ENCODE results near the gene MCM7. TPM values are rescaled to one million over a fixed set of nuclear protein-coding genes. Genes with fewer than 3 reads are reported as not detected.

Gene MCM7
- total and polyA plus RNA-seq, 2 of the 13 experiments (the other 11 are each of a cell fraction or from before 2014, with no cell fraction given) = 84.5 to 214 TPM

GRCh38 chr7:100148559-100149328, 47.5 kb upstream of the MCM7 start, which contains the start of gene LAMTOR4 (continued):
- TF ChIP-seq ZNF660 (CRISPR knock-in tag; IDR thresholded peaks at IDR 0.05; ENCODE audit: borderline replicate concordance, low read depth) (no peak), IRX3 (CRISPR knock-in tag; IDR thresholded peaks at IDR 0.05; ENCODE audit: borderline replicate concordance, low read depth) (no peak), ZNF598 (CRISPR knock-in tag; IDR thresholded peaks at IDR 0.05; ENCODE audit: borderline replicate concordance) (peak; percentile 16; the same call in 1 of the 2 replicates), KLF12 (CRISPR knock-in tag; IDR thresholded peaks at IDR 0.05; ENCODE audit: borderline replicate concordance) (no peak), YEATS4 (CRISPR knock-in tag; IDR thresholded peaks at IDR 0.05; ENCODE audit: borderline replicate concordance) (peak; percentile 7; the same call in 1 of the 2 replicates), YY1 (IDR thresholded peaks at IDR 0.05; ENCODE audit: insufficient read depth, insufficient replicate concordance, low read depth, low read length) (peak; percentile 5), RBAK (CRISPR knock-in tag; IDR thresholded peaks at IDR 0.05) (no peak), GLMP (CRISPR knock-in tag; IDR thresholded peaks at IDR 0.05; ENCODE audit: borderline replicate concordance) (no peak), ZNF335 (CRISPR knock-in tag; IDR thresholded peaks at IDR 0.05) (peak; percentile 82; the same call in 1 of the 2 replicates), USF2 (IDR thresholded peaks at IDR 0.05; ENCODE audit: low read depth, low read length) (peak; percentile 89), USF2 (CRISPR knock-in tag; IDR thresholded peaks at IDR 0.05; ENCODE audit: borderline replicate concordance) (peak; percentile 93), ARNT2 (CRISPR knock-in tag; IDR thresholded peaks at IDR 0.05; ENCODE audit: low read depth) (no peak), NPAS2 (CRISPR knock-in tag; IDR thresholded peaks at IDR 0.05; ENCODE audit: borderline replicate concordance) (no peak), ZMAT3 (CRISPR knock-in tag; conservative IDR thresholded peaks at IDR 0.05) (0 out of 2 replicates have a peak, but pooled peaks have one; percentile 67), ZBTB10 (CRISPR knock-in tag; IDR thresholded peaks at IDR 0.05; ENCODE audit: borderline replicate concordance) (0 out of 2 replicates have a peak, but pooled peaks have one; percentile 40), KDM4B (CRISPR knock-in tag; IDR thresholded peaks at IDR 0.05) (no peak), RXRA (CRISPR knock-in tag; IDR thresholded peaks at IDR 0.05) (peak; percentile 46)

Measured in HepG2 (cell line).